DMS53 treated with DMSO at 0.1 percent for 48 hours (cell line): ENCODE data around the gene WRAP53.
"Not testable (repeated sequence)": the region's sequence is repeated elsewhere in the genome, so short reads cannot be mapped to it uniquely, and the experiment has no call there.

Experiments
- DNase-seq: peaks from one replicate; lab custom pipeline; 2025; ENCODE audit not compliant: unreplicated experiment; lab: John Stamatoyannopoulos, UW

Gene WRAP53

DNA sequence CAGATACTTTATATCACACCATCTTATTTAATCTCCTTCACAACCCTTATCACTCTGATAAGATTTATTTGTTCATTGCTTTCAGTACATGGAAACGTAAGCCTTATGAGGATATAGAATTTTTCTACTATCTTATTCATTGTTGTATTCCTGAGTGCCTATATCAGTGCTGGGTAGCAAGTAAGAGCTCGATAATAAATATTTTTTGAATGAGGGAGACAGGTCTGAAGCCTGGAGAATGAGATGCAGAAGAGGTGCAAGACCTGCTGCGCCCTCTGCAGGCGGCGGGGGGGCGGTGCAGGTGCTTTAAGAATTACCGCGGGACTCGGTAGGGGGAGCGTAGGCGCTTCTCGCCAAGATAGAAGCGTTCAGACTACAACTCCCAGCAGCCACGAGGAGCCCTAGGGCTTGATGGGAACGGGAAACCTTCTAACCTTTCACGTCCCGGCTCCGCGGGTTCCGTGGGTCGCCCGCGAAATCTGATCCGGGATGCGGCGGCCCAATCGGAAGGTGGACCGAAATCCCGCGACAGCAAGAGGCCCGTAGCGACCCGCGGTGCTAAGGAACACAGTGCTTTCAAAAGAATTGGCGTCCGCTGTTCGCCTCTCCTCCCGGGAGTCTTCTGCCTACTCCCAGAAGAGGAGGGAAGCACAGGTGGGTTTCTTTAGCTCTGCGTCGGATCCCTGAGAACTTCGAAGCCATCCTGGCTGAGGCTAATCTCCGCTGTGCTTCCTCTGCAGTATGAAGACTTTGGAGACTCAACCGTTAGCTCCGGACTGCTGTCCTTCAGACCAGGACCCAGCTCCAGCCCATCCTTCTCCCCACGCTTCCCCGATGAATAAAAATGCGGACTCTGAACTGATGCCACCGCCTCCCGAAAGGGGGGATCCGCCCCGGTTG lies at the start of gene WRAP53:
Gene WRAP53, plus strand, starts transcription at position 570 of the 900 bp plus-strand sequence. Its CDS starts 172 bp downstream, at position 742.
- DNase-seq = peak; percentile 99

GRCh38 chr17:7640783-7641182 lies 47.5 kb upstream of the WRAP53 start:
- DNase-seq = no peak

DNA sequence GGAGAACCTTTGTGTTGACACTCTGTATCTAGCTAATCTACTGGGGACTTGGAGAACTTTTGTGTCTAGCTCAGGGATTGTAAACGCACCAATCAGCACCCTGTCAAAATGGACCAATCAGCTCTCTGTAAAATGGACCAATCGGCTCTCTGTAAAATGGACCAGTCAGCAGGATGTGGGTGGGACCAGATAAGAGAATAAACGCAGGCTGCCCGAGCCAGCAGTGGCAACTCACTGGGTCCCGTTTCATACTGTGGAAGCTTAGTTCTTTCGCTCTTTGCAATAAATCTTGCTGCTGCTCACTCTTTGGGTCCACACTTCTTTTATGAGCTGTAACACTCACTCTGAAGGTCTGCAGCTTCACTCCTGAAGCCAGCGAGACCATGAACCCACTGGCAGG lies 46.6 kb upstream of the WRAP53 start:
- not testable (repeated sequence) for DNase-seq

- DNase-seq = no peak
Measured at GRCh38 chr17:7644775-7645174, 43.5 kb upstream of the WRAP53 start.

DNA sequence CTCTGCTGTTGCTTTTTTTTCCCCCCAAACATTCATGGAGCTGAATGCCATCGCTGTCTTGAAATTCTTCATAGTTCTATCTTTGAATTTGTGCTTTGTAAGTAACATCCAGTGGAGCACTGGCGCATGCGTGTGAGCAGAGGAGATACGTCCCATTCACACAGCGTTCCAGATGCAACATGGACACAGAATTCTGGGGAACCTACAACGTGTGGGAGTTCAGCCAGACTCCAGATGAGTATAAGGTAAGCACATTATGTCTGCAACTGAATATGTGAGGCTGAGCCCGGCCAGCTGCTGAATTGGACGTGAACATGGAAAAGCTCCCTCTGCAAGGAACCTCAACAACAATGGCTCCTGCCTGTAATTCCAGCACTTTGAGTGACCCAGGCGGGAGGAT lies 41.8 kb upstream of the WRAP53 start:
- no peak for DNase-seq

DNA sequence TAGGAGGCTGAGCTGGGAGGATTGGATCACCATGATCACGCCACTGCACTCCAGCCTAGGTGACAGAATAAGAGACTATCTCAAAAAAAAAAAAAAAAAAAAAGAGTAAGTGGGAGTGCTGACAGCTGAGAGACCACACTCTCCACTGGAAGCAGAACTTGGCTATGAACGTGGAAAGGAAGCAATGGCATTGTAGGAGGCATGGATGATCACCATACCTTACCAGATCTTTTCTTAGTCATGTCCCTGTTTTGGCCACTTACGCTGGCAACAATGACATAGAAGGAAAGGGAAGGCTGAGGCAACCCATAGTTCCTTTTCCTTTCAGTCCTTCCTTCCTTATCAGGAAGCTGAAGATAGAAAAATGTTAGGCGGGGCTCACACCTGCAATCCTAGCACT lies 41.3 kb upstream of the WRAP53 start:
- DNase-seq = no peak

- peak; percentile 85 for DNase-seq
Measured at GRCh38 chr17:7650509-7651096, 37.7 kb upstream of the WRAP53 start, which contains the start of gene ATP1B2. ATP1B2 (plus strand) TSS chr17:7650926; CDS start chr17:7651519, 593 bp downstream.

GRCh38 chr17:7651097-7651664 lies 37.1 kb upstream of the WRAP53 start:
- DNase-seq = no peak

DNA sequence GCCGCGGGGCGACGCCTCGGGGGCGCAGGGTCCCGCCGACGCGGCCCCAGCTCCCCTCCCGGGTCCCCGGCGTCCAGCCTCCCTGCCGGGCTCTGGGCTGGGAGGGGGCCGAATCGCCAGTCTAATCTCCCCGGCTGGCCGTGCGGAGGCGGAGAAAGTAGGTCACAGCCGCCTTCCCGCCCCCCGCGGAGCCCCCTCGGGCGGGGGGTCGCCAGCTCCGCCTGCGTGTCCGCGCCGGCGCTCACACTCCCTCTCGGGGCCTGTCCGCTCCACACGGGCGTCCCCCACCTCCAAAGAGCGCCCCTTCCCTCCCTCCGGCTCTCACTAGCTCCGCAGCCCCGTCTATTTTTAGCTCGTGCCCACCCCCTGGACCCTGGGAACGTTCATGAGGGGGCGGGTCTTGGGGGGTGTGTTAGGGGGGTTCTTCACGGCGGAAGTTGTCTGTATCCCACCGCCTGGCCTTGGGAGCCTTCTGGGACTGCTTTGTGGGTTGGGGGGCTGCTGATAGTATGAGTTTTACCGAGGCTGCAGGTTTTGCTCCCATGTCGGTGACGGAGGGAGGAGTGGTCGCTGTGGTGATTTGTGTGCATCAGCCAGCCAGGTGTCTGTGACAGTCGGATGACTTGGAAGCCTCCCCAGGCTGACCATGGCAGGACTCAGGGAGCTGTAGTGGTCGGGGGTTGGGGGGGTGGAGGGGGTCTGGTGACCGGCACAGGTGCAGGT lies 36.5 kb upstream of the WRAP53 start:
- DNase-seq = no peak

DNA sequence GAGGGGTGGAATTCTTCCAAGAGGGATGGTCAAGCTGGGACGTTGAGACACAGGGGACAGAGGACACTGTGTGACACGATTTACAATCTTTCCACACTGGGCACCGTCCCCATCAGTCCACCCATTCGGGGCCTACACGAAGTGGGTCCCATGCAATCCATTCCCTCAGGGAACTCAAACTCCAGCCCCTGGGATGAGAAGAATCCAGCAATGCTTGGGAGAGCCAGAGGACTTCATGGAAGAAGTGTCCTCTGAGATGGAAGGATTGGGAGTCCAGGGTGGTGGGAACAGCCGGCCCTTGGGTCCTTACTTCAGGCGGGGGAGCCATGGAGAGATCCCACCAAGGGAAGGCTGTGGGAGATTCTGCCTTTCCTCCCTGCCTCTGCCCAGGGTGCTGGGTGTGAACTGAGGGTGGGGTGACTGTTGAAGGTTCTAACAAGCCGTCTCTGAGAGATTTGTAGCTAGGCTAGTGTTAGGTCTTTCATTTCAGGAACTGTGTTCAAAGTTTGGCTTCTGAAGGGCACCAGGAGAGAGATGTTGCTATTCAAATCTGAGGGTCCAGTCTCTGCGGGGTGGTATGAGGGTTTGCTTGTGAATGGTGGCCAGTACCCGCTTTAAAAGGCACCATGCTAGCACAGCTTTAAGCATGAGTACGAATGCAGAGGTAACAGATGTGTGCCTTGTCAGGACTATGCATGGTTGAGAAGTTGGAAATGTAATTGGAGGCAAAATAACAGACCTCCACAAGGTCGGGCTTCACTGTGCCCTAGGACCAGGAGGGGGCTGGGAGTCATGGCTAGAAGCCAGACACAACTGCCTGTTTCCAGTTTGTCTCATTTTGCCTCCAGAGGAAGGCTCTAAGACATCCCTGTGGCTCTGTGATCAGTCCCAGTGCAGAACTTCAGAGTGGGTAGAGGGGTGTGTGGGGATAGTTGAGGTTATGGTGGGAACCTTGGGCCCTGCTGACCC lies 35.6 kb upstream of the WRAP53 start:
- no peak for DNase-seq

DNA sequence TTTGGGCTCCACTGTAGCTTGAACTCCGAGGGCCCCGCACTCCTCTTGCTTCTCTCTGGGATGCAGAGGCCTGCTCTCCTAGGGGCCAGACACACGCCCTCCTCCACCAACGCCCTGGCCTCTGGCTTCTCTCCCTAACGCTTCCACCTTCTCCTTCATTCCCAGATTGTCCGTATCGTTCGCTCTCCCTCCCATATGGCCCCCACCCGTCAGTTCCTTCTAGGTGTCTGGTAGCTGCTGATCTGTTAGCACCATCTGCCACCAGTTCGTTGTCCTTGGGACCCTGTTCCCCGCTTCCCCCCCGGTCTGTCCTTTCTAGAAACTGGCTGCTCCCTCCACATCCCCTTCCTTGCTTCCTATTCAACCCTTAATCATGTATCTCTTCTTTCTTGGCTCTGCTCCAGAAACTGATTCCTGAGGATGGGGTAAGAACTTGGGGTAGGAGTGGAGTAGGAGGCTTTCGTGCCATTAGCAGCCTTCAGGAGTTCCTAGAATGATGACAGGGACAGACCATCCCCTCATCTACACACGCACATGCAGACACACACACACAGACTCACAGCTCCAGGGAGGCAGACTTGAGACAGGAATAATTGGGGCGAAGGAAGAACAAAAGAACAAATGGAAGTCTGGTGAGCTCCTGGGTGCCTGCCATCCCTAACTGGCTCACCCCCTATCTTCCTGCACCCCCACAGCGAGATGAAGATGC lies 33.3 kb upstream of the WRAP53 start:
- no peak for DNase-seq

GRCh38 chr17:7655541-7655840 lies 32.8 kb upstream of the WRAP53 start:
- no peak for DNase-seq

DNA sequence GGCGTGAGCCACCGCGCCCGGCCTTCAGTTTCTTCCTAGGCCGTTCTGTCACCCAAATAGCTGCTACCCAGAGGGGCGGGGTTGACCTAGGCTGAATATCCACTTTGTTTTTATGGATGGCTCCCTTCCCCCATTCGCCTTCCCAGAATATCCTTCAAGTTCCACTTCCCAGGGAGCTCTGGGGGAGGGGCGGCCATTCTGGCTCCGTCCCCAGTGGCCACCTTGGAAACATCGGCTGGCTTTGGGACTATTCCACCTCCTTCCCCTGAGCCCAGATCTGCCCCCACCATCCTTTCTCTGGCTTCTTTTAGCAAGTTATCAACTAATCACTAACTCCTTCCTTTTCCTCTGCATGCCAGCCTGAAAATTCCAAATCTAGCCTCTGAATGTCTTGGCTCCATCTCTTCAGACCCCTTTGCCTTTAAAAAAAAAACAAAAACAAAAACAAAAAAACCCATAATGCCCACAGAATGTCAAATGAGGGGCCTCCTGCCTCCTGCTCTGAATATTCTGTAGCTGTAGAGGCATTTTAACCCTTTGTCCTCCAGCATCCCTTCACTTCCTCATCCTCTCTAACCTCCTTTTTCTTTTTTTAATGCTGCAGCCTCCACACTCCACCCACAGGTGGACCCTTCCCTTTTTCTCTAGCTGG lies 31.2 kb upstream of the WRAP53 start:
- no peak for DNase-seq

DNA sequence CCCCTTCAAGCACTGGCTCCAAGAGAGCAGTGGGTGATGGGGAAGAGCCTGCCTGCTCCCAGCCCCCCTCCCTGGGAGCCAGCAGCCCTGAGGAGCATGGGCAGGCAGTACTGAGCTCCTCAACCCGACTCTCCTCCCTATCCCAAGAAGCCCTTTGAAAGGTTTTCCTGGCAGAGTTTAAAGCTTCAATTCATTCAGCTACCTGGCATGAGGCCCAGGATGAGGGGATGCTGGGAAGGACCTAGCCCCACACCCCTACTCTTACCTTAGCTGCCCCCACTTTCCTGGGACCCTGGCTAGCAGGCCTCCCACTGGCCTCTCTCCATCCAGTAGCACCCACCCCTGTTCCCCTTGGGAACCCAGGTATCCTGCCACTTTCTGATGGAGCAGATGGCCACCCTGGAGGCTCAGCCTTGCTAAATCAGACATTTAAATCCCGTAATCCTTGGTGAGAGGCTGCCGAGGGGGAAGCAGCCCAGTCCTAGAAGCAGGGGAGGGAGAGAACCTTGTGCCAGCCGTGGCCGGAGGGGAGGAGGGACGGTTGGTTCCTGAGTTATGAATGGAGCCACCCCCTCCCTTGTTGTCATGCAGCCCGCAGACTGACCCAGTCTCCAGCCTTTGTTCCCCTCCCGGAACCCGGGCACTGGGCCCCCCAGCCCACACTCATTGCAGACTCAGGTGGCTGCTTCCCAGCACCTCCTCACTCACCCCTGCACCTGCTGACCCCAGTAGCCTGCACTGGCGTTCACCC lies 20.4 kb upstream of the WRAP53 start:
- no peak for DNase-seq

GRCh38 chr17:7668482-7668881 lies 19.8 kb upstream of the WRAP53 start:
- DNase-seq = no peak

DNA sequence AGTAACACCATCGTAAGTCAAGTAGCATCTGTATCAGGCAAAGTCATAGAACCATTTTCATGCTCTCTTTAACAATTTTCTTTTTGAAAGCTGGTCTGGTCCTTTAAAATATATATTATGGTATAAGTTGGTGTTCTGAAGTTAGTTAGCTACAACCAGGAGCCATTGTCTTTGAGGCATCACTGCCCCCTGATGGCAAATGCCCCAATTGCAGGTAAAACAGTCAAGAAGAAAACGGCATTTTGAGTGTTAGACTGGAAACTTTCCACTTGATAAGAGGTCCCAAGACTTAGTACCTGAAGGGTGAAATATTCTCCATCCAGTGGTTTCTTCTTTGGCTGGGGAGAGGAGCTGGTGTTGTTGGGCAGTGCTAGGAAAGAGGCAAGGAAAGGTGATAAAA lies 15.0 kb upstream of the WRAP53 start:
- no peak for DNase-seq

DNA sequence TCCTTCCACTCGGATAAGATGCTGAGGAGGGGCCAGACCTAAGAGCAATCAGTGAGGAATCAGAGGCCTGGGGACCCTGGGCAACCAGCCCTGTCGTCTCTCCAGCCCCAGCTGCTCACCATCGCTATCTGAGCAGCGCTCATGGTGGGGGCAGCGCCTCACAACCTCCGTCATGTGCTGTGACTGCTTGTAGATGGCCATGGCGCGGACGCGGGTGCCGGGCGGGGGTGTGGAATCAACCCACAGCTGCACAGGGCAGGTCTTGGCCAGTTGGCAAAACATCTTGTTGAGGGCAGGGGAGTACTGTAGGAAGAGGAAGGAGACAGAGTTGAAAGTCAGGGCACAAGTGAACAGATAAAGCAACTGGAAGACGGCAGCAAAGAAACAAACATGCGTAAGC lies 13.3 kb upstream of the WRAP53 start:
- DNase-seq = no peak

DNA sequence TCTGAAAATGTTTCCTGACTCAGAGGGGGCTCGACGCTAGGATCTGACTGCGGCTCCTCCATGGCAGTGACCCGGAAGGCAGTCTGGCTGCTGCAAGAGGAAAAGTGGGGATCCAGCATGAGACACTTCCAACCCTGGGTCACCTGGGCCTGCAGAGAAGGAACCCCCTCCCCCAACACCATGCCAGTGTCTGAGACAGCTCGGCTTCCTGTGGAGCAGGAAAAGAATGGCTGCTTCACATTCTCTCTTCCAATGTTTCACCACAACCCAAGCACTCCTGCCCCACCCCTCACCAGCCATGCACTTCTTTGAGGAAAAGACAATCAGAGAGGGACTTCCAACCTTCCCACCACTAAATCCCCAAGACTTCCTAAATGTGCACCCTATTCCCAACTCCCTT lies 11.7 kb upstream of the WRAP53 start:
- DNase-seq = no peak
